Measurements from ENCODE around the gene FAF1. TPM values are rescaled to one million over a fixed set of nuclear protein-coding genes. Genes with fewer than 3 reads are reported as not detected.
"Not testable (repeated sequence)": the region's sequence is repeated elsewhere in the genome, so short reads cannot be mapped to it uniquely, and the experiment has no call there.

FAF1 gene
- total RNA-seq, 4 donors from 2014 or later: 39.7 to 60.6 (median 42.9) TPM

DNA sequence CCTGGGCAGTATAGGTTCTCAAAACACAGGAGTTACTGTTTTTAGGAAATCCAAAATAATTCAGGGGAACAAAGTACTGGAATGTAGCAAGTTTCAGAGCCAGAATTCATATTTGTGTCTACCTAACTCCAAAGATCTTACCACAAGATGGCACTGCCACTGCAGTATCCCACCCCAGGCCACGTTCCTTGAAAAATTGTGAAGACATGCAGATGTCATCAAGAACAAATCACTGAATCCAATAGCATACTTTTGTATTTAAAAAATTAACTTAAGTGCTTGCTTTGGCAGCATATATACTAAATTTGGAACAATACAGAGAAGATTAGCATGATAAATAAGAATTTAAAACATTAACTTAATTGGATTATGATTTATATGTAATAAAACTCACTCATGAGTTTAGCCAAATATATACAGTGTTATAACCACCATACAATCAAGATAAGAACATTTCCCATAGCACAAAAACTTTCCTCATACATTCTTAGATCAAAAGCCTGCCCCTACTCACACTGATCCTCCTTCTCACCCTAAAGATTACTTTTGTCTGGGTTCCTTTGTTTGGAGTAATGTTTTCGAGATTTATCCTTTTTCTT lies 209.9 kb downstream of the FAF1 start:
- intact Hi-C loops (cut with DNase I): no loop called here
- no peak for DNase-seq (ENCODE audit: extremely low spot score)
- WGBS: 47% methylated on average over 2 of the region's 2 CpGs
- Histone ChIP-seq H3K4me3 (no peak overlapping the region), H3K4me1 (no peaks in the 10 kb centered on the region), H3K9me3 (no peaks in the 10 kb centered on the region), H3K36me3 (peaks cover 0 to 9% (median 0%) of the 10 kb centered on the region in 4 donors), H3K27ac (replicated peaks in 1 of 4) (no peak overlapping the region), H3K27me3 (no peaks in the 10 kb centered on the region)
- no peak for TF ChIP-seq POLR2A (IDR thresholded peaks at IDR 0.05; ENCODE audit: low read depth)
- TF ChIP-seq, protein P1, sequence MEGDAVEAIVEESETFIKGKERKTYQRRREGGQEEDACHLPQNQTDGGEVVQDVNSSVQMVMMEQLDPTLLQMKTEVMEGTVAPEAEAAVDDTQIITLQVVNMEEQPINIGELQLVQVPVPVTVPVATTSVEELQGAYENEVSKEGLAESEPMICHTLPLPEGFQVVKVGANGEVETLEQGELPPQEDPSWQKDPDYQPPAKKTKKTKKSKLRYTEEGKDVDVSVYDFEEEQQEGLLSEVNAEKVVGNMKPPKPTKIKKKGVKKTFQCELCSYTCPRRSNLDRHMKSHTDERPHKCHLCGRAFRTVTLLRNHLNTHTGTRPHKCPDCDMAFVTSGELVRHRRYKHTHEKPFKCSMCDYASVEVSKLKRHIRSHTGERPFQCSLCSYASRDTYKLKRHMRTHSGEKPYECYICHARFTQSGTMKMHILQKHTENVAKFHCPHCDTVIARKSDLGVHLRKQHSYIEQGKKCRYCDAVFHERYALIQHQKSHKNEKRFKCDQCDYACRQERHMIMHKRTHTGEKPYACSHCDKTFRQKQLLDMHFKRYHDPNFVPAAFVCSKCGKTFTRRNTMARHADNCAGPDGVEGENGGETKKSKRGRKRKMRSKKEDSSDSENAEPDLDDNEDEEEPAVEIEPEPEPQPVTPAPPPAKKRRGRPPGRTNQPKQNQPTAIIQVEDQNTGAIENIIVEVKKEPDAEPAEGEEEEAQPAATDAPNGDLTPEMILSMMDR (IDR thresholded peaks at IDR 0.05): peak in 2 of 3 experiments; percentile 14 to 36

DNA sequence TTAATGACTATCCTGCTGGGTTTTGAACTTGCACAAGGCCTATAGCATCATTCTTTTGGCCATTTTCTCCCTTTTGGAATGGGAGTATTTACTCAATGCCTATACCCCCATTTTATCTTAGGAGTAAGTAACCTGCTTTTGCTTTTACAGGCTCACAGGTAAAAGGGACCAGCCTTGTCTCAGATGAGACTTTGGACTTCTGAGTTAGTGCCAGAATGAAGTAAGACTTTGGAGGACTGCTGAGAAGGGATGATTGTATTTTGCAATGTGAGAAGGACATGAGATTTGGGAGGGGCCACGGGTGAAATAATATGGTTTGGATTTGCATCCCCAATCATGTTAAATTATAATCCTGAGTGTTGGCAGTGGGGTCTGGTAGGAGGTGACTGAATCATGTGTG lies 212.7 kb downstream of the FAF1 start:
- intact Hi-C loops (cut with DNase I): no loop called here
- TF ChIP-seq POLR2A (IDR thresholded peaks at IDR 0.05; ENCODE audit: low read depth) (no peak), POLR2AphosphoS5 (IDR thresholded peaks at IDR 0.05) (no peak), EP300 (IDR thresholded peaks at IDR 0.05) (no peak)
- TF ChIP-seq, protein P1 (IDR thresholded peaks at IDR 0.05): no peak
- Histone ChIP-seq H3K4me3 (no peak overlapping the region), H3K27ac (replicated peaks in 1 of 4) (no peak overlapping the region), H3K9me3 (no peaks in the 10 kb centered on the region), H3K27me3 (no peaks in the 10 kb centered on the region), H3K36me3 (peaks cover 0 to 26% (median 10%) of the 10 kb centered on the region in 4 donors), H3K4me1 (no peaks in the 10 kb centered on the region)
- DNase-seq (ENCODE audit: extremely low spot score): no peak
- WGBS: 100% methylated on average over 1 of the region's 1 CpG

DNA sequence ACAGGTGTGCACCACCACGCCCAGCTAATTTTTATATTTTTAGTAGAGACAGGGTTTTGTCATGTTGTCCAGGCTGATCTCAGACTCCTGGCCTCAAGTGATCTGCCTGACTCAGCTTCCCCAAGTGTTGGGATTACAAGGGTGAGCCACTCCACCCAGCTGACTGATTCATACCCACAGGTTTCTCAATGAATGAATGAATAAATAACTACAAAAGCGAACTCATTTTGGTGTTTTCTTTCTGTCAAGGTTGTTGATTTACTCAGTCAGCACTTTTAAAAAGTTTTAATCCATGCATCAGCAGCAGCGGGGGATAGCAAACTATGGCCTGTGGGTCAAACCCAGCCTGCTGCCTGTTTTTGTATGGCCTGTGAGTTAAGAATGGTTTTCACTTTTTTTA lies 217.5 kb downstream of the FAF1 start:
- H3K9me3 ChIP-seq: no peaks in the 10 kb centered on the region
- no peak overlapping the region for H3K4me3 ChIP-seq
- H3K4me1 ChIP-seq: no peaks in the 10 kb centered on the region
- H3K27ac ChIP-seq (replicated peaks in 1 of 4): no peak overlapping the region
- DNase-seq (ENCODE audit: extremely low spot score): no peak
- H3K27me3 ChIP-seq: no peaks in the 10 kb centered on the region
- intact Hi-C loops (cut with DNase I): no loop called here
- H3K36me3 ChIP-seq: peaks cover 0 to 50% (median 18%) of the 10 kb centered on the region in 4 donors
- WGBS: 100% methylated on average over 3 of the region's 3 CpGs
- no peak for TF ChIP-seq EP300 (IDR thresholded peaks at IDR 0.05)
- TF ChIP-seq, protein P1 (IDR thresholded peaks at IDR 0.05): no peak
- TF ChIP-seq POLR2A (IDR thresholded peaks at IDR 0.05; ENCODE audit: low read depth): no peak
- TF ChIP-seq POLR2AphosphoS5 (IDR thresholded peaks at IDR 0.05): no peak

DNA sequence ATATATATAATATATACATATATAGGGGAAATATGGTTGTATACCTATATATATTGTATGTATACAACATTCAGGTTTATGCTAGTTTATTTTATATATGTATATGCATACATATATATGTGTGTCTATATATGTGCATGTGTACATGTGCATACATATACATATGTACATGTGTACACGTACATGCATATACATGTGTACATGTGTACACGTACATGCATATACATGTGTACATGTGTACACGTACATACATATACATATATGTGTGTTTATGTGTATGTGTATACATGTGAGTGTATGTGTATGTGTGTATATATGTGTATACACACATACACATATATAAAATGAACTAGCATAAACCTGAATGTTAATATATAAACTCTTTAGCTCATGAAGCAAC lies 220.9 kb downstream of the FAF1 start:
- 93% methylated on average over 3 of the region's 3 CpGs for WGBS
- no peaks in the 10 kb centered on the region for H3K4me1 ChIP-seq
- peaks cover 0 to 60% (median 17%) of the 10 kb centered on the region in 4 donors for H3K36me3 ChIP-seq
- H3K27me3 ChIP-seq: no peaks in the 10 kb centered on the region
- intact Hi-C loops (cut with DNase I): no loop called here
- H3K4me3 ChIP-seq: no peak overlapping the region
- DNase-seq (ENCODE audit: extremely low spot score): no peak
- H3K27ac ChIP-seq (replicated peaks in 1 of 4): no peak overlapping the region
- H3K9me3 ChIP-seq: no peaks in the 10 kb centered on the region
- TF ChIP-seq POLR2AphosphoS5 (IDR thresholded peaks at IDR 0.05) (no peak), POLR2A (IDR thresholded peaks at IDR 0.05; ENCODE audit: low read depth) (no peak), EP300 (IDR thresholded peaks at IDR 0.05) (no peak)
- TF ChIP-seq, protein P1 (IDR thresholded peaks at IDR 0.05): no peak

DNA sequence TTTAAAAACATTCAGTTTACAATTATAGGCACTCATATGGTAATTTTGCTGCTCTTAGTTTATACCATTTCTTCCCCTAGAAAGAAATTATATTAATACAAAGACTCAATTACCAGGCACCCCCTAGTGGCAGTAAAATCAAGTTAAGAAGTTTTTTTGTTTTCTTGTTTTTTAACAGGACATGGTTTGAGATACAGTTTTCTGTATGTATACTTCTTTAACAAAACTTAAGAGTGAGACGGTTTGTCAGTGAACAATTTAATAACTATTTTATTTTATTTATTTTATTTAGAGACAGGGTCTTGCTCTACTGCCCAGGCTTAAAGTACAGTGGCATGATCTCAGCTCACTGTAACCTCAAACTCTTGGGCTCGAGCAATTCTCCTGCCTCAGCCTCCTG lies 224.6 kb downstream of the FAF1 start:
- intact Hi-C loops (cut with DNase I): no loop called here

DNA sequence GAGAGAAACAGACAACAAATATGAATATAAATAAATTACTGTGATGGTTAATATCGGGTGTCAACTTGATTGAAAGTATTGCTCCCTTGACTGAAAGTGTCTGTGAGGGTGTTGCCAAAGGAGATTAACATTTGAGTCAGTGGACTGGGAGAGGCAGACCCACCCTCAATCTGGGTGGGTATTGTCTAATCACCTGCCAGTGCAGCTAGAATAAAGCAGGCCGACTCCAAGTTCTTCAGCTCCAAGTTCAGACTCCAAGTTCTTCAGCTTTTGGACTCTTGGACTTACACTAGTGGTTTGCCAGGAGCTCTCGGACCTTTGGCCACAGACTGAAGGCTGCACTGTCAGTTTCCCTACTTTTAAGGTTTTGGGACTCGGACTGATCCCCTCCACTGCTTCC lies 232.5 kb downstream of the FAF1 start:
- H3K27ac ChIP-seq (replicated peaks in 1 of 4); H3K4me1 ChIP-seq; intact Hi-C loops (cut with DNase I); H3K27me3 ChIP-seq; H3K4me3 ChIP-seq; H3K9me3 ChIP-seq; DNase-seq (ENCODE audit: extremely low spot score): not testable (repeated sequence)
- peaks cover 0 to 32% (median 9%) of the 10 kb centered on the region in 4 donors for H3K36me3 ChIP-seq
- WGBS: 93% methylated on average over 4 of the region's 4 CpGs

More for the DNA sequence above, 224.6 kb downstream of the FAF1 start:
- Histone ChIP-seq H3K36me3 (peaks cover 0 to 35% (median 5%) of the 10 kb centered on the region in 4 donors), H3K4me1 (no peaks in the 10 kb centered on the region), H3K4me3 (no peak overlapping the region), H3K27me3 (no peaks in the 10 kb centered on the region), H3K27ac (replicated peaks in 1 of 4) (no peak overlapping the region), H3K9me3 (no peaks in the 10 kb centered on the region)
- 92% methylated on average over 2 of the region's 2 CpGs for WGBS
- no peak for TF ChIP-seq POLR2A (IDR thresholded peaks at IDR 0.05; ENCODE audit: low read depth)
- TF ChIP-seq, protein P1 (IDR thresholded peaks at IDR 0.05): peak in 2 of 3 experiments; percentile 21 to 37
- no peak for DNase-seq (ENCODE audit: extremely low spot score)

All from esophagus muscularis mucosa (tissue), 4 donors.